Stimulated activated CD8-positive, alpha-beta memory T cell treated with anti-CD3 and anti-CD28 coated beads, Interleukin-2, amount 100 ng/mL, for 48 hours (primary cell): ENCODE data around the gene CXCR6.

Source experiments
- DNase-seq, 2 donors: peaks; one replicate each; pipeline ENCODE4 v3.0.0-alpha.2; 2020; ENCODE audit warnings: low read depth in 2 of 2

CXCR6 gene

DNA sequence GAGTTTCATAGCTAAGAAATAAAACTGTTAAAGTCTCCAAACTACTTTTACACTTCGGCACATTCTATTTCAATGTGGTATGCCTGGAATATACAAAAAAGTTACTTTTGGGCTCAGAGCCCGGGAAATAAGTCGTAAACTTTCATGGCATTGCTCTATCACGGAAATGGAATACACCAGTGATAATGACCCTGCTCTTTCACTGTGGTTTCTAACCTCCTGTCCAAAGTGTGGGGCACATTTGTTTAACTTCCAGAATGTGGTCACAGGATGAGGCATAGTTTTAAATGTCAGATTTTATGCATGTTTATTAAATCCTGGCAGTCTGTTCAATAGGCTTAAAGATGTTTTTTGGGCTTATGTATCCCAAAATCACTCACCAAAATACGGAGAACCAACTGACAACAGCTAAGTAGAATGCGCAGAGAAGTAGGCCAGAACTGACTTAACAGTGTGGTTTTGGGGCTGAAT is 5.1 kb downstream of the CXCR6 start:
- no peak for DNase-seq

DNA sequence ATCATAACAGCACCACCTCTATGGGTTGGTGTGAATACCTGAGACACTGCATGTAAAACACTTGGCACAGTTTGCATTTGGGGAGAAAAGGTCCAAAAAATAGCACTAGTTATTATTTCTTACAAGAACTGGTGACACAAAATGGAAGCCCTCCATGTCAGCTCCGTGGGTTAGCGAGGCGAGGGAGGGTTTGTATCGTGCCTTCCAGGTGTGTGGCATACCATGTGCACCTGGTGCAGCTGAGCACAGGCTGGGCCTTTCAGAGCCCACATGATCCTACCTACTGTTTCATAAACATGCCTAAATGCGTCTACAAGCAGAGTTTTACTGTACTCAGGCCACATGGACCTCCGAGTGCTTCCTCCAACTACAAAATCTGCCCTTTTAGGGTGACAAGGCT is 5.6 kb downstream of the CXCR6 start:
- no peak for DNase-seq

DNA sequence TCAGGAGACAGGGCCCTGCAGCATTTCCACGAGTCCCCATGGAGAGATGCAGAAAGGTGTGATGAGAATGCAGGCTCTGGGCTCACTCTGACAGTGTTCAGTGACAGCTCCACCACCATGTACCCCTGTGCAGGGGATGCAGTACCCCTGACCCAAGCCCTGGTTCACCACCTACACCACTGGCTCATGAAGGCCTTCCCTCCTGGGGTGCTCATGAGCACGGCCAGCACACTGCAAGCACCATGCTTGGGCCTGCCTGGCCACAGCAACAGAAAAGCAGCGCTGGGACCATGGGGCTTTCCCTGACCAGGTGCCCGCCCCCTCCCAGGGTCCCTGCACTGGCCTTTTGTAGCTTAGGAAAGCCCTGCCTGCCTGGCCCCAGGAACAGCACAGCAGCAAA is 6.2 kb downstream of the CXCR6 start:
- no peak for DNase-seq

DNA sequence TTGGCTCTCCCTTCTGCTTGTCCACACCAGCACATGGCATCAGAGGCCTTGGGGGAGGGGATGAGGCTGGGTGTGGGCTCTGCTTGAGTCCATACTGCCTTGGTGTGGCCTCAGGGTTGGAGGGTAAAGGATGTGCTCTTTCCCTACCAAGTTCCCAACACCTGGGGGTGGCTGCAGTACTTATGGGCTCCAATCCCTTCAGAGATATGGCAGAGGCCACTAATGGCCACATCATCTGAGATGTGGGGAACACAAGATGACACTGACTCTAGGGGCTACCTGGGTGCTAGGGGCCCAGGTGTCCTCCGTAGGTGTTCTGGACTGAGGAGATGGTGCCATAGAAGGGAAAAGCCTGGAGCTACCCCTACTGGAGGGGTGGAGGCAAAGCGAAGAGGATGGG is 6.9 kb downstream of the CXCR6 start:
- no peak for DNase-seq

DNA sequence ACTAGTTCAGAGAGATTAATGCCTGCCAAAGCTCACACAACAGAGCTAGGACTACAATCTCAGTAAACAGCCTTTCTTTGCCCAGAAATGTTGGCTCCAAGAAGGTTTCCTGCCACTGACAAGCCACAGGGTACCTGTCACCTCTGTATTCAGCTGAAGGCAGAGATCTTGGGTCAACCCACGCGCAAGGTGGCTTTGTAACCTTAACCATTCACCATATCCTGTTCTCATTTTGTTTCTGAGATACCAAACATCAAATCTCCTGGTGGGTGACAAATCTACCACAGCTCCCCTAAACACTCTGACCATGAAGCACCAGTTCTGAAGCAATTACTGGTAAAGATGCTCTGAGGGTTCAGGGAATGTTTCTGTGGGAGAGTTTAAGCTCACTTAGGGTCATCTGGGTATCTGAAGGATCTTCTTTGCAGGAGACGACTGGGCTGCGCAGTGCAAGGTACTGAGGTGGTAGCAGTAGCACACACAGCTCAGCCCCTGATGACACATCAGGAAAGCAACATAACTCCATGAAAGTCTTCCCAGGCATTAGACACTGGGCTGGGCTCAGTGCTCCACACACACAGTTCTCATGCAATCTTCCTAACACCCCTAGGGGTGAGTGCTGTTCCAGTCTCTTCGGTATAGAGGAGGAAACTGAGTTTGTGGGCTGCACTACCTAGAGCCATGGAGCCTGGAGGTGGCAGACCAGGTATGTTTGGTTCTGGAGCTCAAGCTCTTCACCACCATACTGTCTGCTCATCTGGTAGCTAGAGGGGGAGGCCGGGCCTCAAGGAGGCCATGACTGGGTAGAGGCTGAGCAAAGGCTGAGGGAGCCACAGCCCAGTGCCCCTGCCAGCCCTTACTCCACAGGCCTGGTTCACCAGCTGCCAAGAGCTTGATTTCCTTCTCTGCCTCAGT is 7.7 kb downstream of the CXCR6 start:
- peak; percentile 37 to 64 for DNase-seq

DNA sequence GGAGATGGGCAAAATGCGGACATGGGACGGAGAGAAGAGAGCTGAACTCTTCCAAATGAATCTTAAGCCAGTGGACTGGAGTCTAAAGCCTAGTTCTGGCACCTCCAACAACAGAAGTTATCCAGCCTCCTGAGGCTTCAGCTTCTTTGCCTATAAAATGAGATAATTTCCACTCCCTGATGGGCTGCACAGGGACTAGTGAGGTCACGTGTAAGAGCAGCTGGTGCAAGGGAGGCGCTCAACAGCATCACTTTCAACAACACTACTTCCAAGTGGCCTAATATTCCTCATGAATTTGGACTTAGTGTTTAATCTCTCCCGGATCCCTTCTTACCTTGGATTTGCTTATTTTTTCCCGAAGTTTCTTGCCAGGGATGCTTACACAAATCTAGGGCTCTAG is 8.7 kb downstream of the CXCR6 start:
- no peak for DNase-seq

DNA sequence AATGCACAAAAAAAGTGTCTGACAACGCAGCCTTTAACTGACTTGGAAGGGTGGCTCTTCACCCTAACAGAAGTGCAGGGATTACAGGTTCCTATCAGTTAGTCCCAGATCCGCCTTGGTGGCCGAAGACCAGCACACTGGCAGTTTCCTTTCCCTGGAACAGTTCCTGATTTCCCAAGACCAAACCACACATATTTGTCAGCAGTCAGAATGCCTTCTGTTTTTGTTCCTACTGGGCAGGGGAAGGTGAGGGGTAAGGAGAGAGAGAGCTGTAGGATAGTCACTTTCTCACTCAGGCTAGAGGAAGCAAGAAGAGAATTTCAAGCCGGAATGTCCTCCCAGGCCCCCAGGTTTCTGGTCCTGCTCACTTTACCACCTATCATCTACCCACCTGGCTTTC is 9.2 kb downstream of the CXCR6 start:
- DNase-seq: no peak

DNA sequence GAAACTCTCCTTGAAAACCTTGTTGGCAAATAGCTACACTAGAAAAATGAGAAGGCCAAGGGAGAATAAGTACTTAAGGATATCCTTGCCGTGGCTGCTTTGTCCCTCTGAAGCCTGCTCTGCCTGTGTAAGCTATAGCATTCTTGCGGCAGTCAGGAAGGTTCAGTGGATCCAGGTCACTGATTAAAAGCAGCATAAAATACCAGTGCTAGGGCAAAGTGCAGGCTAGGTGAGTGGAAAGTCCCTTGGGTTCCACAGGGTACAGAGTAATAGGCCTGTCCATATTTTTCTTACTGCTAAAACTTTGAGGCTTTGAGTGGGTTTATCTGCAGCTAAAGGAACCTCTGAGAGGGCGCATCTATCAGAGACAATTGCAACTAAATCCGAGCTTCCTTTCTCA is 10.3 kb downstream of the CXCR6 start:
- DNase-seq: no peak

DNA sequence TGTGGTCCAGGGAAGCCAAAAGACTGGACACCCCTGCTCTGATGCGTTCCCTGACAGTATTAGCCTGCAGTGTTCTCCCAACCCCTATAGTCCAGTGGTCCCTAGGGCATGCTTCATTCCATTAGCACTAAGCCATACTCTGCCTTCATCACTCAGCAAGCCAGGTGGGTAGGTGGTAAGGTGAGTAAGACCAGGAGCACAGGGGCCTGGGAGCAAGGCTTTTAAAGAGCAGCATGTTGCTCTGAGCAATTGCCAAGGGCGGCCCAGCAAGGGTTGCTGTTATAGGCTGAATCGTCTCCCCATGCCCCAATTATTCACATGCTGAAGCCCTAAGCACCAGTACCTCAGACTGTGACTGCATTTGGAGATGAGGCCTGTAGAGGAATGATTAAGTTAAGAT is 11.0 kb downstream of the CXCR6 start:
- no peak for DNase-seq

DNA sequence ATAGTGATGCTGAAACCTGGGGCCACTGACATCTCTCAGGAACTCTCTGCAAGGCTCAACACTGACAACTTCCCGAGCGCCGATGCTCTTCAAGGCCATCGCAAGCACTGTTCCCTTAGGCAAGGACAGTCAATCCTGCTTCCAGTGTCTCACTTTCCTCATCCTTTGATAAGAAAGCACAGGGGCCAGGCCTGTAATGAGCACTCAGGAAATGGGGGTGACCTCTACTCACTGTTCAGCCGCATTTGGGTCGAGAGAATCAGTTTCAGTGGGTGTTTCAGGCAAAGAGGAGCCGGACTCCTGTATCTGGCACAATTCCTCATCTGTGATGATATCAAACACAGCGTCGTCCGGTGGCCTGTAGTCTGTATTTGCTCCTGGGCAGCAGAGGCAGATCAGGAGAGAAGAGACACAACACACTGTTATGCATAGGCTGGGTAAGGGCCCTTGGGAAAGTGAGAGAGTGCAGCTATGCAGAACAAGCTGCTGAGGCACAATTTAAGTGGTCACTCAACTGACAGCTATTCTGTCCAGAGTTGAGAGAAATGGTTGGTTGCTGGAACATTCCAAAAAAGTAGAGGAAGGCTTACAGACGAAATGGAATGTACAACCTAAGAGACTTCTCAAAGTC is 11.9 kb downstream of the CXCR6 start:
- no peak for DNase-seq

DNA sequence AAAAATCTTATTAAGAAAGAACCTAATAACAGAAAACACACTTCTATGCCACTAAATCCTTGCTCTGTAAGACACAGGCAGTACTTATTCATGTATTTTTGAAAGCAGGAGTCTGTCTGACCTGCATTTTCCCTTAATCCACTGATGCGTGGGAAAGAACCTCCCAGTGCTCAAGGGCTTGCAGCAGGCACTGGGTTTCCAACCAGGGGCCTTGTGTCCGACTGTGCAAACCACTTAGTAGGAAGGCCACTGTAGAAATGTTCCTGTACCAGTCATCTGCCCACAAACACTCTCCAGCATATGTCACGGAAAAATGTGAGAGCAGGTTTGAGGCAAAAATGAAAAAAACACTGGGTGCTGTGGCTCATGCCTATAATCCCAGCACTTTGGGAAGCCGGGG is 12.4 kb downstream of the CXCR6 start:
- DNase-seq: no peak

DNA sequence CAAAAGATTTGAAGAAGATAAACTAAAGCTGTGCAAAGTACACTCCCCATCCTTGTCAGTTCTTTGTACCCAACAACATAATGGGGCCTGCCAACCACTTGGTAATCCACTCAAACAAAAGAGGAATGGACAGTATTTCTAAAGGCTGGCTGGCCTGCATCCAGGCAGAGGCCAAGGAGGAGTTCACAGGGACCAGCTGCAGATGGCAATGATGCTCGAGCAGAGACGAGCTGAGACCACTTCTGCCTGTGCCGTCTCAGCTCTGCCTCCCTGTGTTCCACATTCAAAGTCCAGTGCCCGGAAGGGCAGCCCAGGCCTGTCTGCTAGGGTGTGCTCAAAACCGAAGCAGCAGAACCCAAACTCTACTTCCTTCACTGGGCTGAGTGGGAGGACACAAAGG is 14.3 kb downstream of the CXCR6 start:
- no peak for DNase-seq

DNA sequence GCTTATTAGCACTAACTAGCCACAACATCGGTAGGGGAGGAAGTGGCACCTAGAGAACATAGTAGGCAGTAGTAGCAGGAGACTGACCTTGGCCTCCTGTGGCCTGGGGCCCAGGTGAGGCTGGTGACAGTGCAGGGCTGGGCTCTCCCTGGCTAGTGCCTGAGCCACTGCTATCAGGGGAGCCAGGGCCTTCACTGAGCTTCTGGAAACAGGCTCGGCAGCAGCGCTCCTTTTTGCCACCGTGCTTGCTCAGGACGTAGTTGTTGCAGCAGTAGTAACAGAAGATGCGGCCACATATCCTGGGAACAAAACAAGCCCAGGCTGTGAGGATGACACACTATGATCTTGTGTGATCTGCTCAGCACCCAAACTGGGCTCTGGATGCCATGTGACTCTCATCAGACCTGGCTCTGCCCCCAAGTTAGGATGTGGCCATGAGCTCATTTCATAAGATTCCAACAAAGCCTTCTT is 15.1 kb downstream of the CXCR6 start:
- no peak for DNase-seq

DNA sequence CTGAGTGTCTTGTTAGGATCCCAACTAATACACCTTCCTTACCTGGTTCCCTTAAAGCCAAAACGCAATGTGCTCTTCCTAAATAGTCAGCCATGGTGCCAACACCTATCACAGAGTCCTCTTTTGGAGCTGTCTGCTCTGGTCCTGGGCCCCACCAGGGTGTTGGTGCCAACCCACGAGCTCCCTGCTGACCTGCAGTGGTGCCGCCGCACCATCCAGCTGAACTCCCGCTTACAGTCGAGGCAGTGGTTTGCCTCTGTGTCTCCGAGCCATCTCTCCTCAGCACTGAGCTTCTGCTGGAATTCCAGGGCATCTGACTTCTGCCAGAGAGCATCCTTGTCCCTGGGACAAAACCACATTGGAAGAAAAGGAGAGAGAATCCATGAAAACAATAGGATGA is 15.9 kb downstream of the CXCR6 start:
- no peak for DNase-seq

DNA sequence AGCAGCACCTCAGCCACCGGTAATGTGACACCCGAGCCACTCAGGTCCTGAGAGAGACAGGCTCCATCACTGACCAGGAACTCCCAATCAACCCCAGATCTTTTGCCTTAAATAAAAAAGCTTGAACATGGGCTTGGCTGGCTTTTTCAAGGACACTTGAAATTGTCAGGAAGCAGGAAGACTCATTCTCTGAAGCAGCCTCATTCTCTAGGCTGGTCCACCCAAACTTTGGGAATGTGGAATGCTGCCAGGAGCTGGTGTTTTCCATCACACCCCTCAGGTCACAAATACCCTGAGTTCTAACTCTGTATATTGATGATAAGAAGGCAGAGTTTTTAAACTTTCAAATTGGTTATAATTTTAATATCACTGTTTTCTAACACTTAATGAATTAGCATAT is 17.0 kb downstream of the CXCR6 start:
- no peak for DNase-seq

DNA sequence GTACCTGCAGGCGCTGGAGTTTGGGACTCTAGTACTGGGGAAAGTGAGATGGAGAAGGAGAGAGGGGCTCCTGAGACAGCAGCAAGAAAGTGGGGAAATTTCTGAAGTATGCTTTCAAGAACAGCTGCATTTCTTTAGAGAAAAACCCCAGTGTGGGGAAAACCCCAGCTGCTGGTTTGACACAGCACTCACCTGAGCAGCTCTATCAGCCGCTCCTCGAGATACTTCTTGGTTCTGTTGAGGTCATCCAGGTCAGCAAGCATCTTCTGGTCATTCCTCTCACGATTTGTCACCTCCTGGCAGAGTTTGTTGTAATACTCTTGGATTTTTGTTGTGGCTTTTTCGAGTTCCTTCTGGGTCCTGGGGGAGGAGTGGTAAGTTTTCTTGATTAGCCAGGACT is 18.8 kb downstream of the CXCR6 start:
- DNase-seq: no peak

DNA sequence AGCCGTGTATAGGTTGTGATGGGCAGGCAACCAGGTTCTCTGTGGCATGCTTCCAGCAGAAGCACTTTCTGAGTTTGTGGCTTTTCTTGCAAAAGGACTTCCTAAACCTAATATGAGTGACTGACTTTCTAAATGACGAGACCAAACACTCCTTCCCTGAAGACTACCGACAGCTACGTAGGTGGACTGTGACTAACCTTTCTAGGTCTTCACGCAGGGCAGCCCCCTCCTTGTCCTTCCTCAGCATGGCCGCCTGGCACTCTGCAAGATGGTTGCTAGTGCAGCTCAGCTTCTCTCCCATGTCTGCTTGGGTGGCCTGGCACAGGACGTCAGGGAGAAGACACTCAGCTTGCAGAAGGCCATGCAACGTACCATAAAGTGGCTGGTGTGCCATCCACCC is 20.9 kb downstream of the CXCR6 start:
- peak in 1 of 2 donors; percentile 45 for DNase-seq

DNA sequence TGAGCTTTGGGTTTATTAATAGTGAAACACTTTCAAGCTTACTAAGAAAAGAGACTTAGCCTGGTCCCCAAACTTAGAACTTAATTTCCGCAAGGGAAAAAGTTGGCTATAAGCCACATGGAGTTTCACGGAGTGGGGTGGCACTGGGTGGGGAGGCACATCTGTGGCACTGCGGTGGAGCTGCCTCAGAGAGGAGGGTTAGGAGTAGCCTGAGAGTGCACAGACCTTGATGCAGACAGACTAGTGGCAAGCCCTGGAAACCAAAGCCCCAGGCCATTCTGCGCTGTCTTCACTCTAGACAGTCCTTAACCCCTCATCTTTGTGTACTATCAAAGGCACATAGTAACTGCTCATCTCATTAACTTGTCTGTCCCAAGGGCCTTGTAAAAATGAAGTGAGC is 22.0 kb downstream of the CXCR6 start:
- no peak for DNase-seq

DNA sequence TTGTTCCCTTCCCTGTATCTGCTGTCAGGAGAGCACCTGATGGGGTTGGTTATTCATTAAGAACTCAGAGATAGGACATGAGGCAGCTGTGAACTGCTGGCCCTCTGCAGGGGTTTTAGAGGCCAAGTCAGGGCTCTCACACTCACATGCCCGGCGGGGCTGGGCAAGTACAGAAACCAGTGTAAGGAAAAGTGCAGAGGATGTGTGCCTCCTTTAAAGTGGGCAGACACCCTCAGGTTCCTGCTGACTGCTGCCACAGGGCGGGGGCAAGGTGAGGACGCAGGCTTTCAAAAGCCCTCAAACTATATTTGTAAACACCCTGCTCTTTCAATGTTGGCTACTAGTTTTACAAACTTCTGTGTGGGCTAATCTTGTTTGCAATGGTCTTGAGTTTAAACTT is 22.4 kb downstream of the CXCR6 start:
- no peak for DNase-seq

DNA sequence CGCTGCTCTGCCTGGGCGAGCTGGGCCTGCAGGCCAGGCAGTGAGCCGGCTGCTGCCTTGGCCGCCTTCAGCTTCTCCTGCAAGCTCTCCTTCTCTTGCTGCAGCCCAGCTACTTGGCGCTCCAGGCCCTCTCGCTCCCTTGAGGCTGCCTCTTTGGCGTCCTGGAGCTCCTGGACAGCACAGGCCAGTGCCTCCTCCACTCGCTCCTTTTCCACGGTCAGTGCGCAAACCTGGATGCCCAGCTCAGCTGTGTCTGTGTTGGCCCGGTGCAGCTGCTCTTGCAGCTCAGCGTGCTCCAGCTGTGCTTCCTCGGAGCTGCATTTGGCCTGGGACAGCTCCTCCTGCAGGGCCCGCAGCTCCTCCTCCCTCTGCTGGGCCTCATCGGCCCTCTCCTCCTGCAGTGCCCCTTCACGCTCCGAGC is 23.1 kb downstream of the CXCR6 start:
- no peak for DNase-seq

DNA sequence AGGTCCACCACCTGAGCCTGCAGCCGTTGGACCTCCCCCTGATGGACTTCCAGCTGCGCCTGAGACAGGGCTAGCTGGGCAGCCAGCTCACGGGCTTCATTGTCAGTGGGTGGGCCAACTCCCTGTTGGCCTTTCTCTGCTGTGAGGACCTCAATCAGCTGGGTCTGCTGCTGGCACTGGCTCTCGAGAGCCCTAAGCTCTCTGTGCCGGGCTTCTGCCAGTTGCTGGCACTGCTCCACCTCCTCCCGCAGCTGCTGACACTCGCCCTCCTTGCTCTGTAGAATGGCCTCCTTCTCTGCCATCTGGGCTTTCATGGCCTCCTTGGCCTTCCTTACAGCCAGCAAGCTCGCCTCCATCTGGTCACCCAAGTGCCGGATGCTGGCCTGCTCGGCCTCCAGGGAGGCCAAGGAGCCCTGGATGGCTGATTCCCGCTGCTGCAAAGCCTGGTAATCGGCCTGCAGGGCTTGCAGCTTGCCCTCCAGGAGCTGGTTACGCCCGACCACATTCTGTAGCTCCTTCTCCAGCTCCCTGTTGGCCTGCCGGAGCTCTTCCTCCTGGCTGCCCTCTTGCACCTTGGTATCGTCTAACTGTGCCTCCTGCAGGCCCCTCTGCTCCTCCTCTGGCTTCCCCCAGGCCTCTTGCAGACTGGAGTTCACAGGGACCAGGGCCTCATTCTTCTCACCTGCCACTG is 23.8 kb downstream of the CXCR6 start:
- DNase-seq: no peak

DNA sequence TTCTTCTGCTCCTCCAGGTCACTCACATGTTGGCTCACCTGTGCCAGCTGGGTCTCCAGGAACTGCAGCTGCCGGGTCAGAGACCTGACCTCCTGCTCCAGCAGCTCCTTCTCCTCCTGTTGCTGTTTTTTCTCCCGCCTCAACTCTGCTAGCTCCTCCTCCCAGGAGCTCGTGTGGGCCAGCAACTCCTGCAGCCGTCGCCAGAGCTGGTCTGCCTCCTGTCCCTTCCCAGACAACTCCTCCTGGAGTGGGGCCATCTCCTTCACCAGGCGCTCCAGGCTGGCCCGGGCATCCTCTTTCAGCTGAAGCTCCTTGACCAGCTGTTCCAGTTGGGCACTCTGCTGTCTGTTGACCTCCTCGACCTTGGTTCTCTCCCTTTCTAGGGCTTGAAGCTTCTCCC is 24.5 kb downstream of the CXCR6 start:
- DNase-seq: no peak

DNA sequence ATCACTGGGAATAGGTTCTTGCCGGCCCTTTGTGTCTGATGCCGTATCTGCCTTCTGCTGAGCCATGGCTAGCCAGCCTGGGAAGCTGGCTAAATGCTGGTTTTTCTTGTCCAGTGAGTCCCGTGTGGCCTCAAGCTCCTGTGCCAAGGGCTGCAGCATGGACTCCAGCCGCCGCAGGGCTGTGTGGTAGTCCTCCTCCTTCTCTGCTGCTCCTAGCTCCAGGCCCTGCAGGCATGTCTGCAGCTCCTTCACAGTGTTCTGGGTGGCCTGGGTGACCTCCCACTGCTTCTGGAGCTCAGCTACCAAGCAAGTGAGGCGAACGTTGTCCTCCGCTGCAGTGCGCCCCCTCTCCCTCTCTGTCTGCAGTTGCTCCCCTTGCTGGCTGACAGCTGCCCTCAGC is 24.9 kb downstream of the CXCR6 start:
- no peak for DNase-seq
